Karpas-422 (cell line): Measurements from ENCODE around the gene CYBA. TPM values are rescaled to one million over a fixed set of nuclear protein-coding genes. Genes with fewer than 3 reads are reported as not detected.

Experiments used
- DNase-seq: peaks from one replicate; pipeline ENCODE4 v3.0.0-alpha.2; 2015
- H2AFZ ChIP-seq: fragments of 200-600 bp; sonication (generic); 2 replicates; pipeline ENCODE4 v1.6.1; 2014; ENCODE audit warnings: antibody characterized with exemption, low read length, mixed read lengths
- H3K27ac ChIP-seq: fragments of 200-600 bp; sonication (generic); 2 replicates; pipeline ENCODE4 v1.5.1; 2014; ENCODE audit warnings: mild to moderate bottlenecking, low read length, moderate library complexity
- H3K27me3 ChIP-seq: fragments of 200-600 bp; sonication (generic); 2 replicates; pipeline ENCODE4 v1.6.1; 2014; ENCODE audit warnings: low read length, mixed read lengths
- H3K36me3 ChIP-seq: fragments of 200-600 bp; sonication (generic); 2 replicates; pipeline ENCODE4 v1.6.1; 2014; ENCODE audit warnings: low read length, mixed read lengths; ENCODE audit not compliant: insufficient read depth
- H3K4me1 ChIP-seq: fragments of 200-600 bp; sonication (generic); 2 replicates; pipeline ENCODE4 v1.6.1; 2014; ENCODE audit warnings: mild to moderate bottlenecking, low read length, mixed read lengths
- H3K4me2 ChIP-seq: fragments of 200-600 bp; sonication (generic); 2 replicates; pipeline ENCODE4 v1.6.1; 2014; ENCODE audit warnings: low read length, low read depth, mild to moderate bottlenecking; ENCODE audit not compliant: poor library complexity, severe bottlenecking
- H3K4me3 ChIP-seq: fragments of 200-600 bp; sonication (generic); 2 replicates; pipeline ENCODE4 v1.5.1; 2014; ENCODE audit warnings: mild to moderate bottlenecking, antibody characterized with exemption, low read length, mixed read lengths
- H3K79me2 ChIP-seq: fragments of 200-600 bp; sonication (generic); 2 replicates; pipeline ENCODE4 v1.6.1; 2014; ENCODE audit warnings: mild to moderate bottlenecking, low read length, mixed read lengths
- H3K9ac ChIP-seq: fragments of 200-600 bp; sonication (generic); 2 replicates; pipeline ENCODE4 v1.6.0; 2014; ENCODE audit warnings: low read length
- H3K9me2 ChIP-seq: fragments of 200-600 bp; sonication (generic), shearing (Covaris generic); replicated peaks from 2 replicates; pipeline ENCODE4 v1.6.0; 2014; ENCODE audit warnings: mild to moderate bottlenecking, low read length, moderate library complexity; ENCODE audit not compliant: insufficient read depth
- H3K9me3 ChIP-seq: fragments of 300-700, 200-600 bp; sonication (generic); 2 replicates; pipeline ENCODE4 v1.6.1; 2014; ENCODE audit warnings: low read length, mixed read lengths
- H4K20me1 ChIP-seq: fragments of 200-600 bp; sonication (generic); 2 replicates; pipeline ENCODE4 v1.6.1; 2014; ENCODE audit warnings: mild to moderate bottlenecking, antibody characterized with exemption, low read length, low read depth; ENCODE audit not compliant: insufficient read depth
- total RNA-seq: library from RNA; depleted of rRNA; stranded (reverse); fragments of >200 nt; shearing (Covaris generic); gene quantifications from 2 replicates; pipeline ENCODE4 v1.2.3, GENCODE V29; 2014; ENCODE audit warnings: low replicate concordance

CYBA gene
- total RNA-seq, 1 experiment from 2014 or later, result 395 TPM

GRCh38 chr16:88634994-88635670 lies 15.7 kb downstream of the CYBA start:
- H3K4me1 ChIP-seq, result peaks cover 42% of the 10 kb centered on the region
- H4K20me1 ChIP-seq, result peaks cover 42% of the 10 kb centered on the region
- no peak overlapping the region for H3K27ac ChIP-seq
- H3K4me3 ChIP-seq, result no peak overlapping the region
- H3K9ac ChIP-seq, result no peak overlapping the region
- DNase-seq, result peak; percentile 45
- no peaks in the 10 kb centered on the region for H3K27me3 ChIP-seq
- no peaks in the 10 kb centered on the region; the same call in 1 of the 2 replicates for H3K36me3 ChIP-seq
- H3K9me2 ChIP-seq, result no peaks in the 10 kb centered on the region
- no peaks in the 10 kb centered on the region for H3K9me3 ChIP-seq
- peak overlapping the region; percentile 54 for H3K4me2 ChIP-seq
- H3K79me2 ChIP-seq, result no peaks in the 10 kb centered on the region
- no peak overlapping the region for H2AFZ ChIP-seq

- Histone ChIP-seq H3K36me3 (no peaks in the 10 kb centered on the region; the same call in 1 of the 2 replicates), H4K20me1 (peaks cover 35% of the 10 kb centered on the region), H3K79me2 (no peaks in the 10 kb centered on the region), H3K9ac (peak overlapping the region; percentile 28), H3K27me3 (no peaks in the 10 kb centered on the region), H2AFZ (no peak overlapping the region), H3K4me2 (peak overlapping the region; percentile 54), H3K9me3 (no peaks in the 10 kb centered on the region), H3K4me1 (peaks cover 34% of the 10 kb centered on the region), H3K27ac (no peak overlapping the region), H3K4me3 (peak overlapping the region; percentile 31; the same call in 1 of the 2 replicates), H3K9me2 (no peaks in the 10 kb centered on the region)
- peak; percentile 66 for DNase-seq
Observed at GRCh38 chr16:88634141-88634993, 16.5 kb downstream of the CYBA start.

- Histone ChIP-seq H3K79me2 (no peaks in the 10 kb centered on the region), H3K9me3 (no peaks in the 10 kb centered on the region), H3K9ac (0 out of 2 replicates have a peak overlapping the region, but pooled peaks have one; percentile 19), H3K4me2 (peak overlapping the region; percentile 54), H3K27ac (no peak overlapping the region), H2AFZ (no peak overlapping the region), H3K4me1 (peaks cover 28% of the 10 kb centered on the region), H4K20me1 (peaks cover 30% of the 10 kb centered on the region), H3K4me3 (peak overlapping the region; percentile 31; the same call in 1 of the 2 replicates), H3K36me3 (no peaks in the 10 kb centered on the region; the same call in 1 of the 2 replicates), H3K27me3 (no peaks in the 10 kb centered on the region), H3K9me2 (no peaks in the 10 kb centered on the region)
- peak; percentile 67 for DNase-seq
Observed at GRCh38 chr16:88633684-88634140, 17.1 kb downstream of the CYBA start.

- Histone ChIP-seq H3K27ac (no peak overlapping the region), H3K27me3 (no peaks in the 10 kb centered on the region), H2AFZ (no peak overlapping the region), H3K9me3 (no peaks in the 10 kb centered on the region), H3K36me3 (no peaks in the 10 kb centered on the region; the same call in 1 of the 2 replicates), H3K79me2 (no peaks in the 10 kb centered on the region), H3K4me3 (no peak overlapping the region), H3K9me2 (no peaks in the 10 kb centered on the region), H4K20me1 (peaks cover 25% of the 10 kb centered on the region; the same call in 1 of the 2 replicates), H3K9ac (no peak overlapping the region), H3K4me1 (peaks cover 28% of the 10 kb centered on the region), H3K4me2 (no peak overlapping the region)
- no peak for DNase-seq
Observed at GRCh38 chr16:88632587-88632930, 18.3 kb downstream of the CYBA start.

GRCh38 chr16:88631920-88632586 lies 18.8 kb downstream of the CYBA start:
- DNase-seq, result no peak
- Histone ChIP-seq H3K36me3 (no peaks in the 10 kb centered on the region; the same call in 1 of the 2 replicates), H3K27ac (no peak overlapping the region), H2AFZ (no peak overlapping the region), H3K27me3 (no peaks in the 10 kb centered on the region), H3K79me2 (no peaks in the 10 kb centered on the region), H3K9ac (no peak overlapping the region), H3K4me1 (peaks cover 28% of the 10 kb centered on the region), H3K4me2 (no peak overlapping the region), H4K20me1 (peaks cover 25% of the 10 kb centered on the region; the same call in 1 of the 2 replicates), H3K4me3 (no peak overlapping the region), H3K9me2 (no peaks in the 10 kb centered on the region), H3K9me3 (no peaks in the 10 kb centered on the region)

GRCh38 chr16:88631384-88631783 lies 19.5 kb downstream of the CYBA start:
- Histone ChIP-seq H3K4me3 (no peak overlapping the region), H3K36me3 (no peaks in the 10 kb centered on the region; the same call in 1 of the 2 replicates), H3K9me3 (no peaks in the 10 kb centered on the region), H3K27me3 (no peaks in the 10 kb centered on the region), H3K27ac (no peak overlapping the region), H3K79me2 (no peaks in the 10 kb centered on the region), H4K20me1 (peaks cover 25% of the 10 kb centered on the region; the same call in 1 of the 2 replicates), H3K9ac (no peak overlapping the region), H2AFZ (no peak overlapping the region), H3K4me1 (peaks cover 28% of the 10 kb centered on the region), H3K9me2 (no peaks in the 10 kb centered on the region), H3K4me2 (no peak overlapping the region)
- DNase-seq, result no peak

- Histone ChIP-seq H3K36me3 (no peaks in the 10 kb centered on the region; the same call in 1 of the 2 replicates), H3K9me2 (no peaks in the 10 kb centered on the region), H3K4me3 (no peak overlapping the region), H3K9ac (no peak overlapping the region), H3K9me3 (no peaks in the 10 kb centered on the region), H2AFZ (no peak overlapping the region), H3K4me1 (peaks cover 28% of the 10 kb centered on the region), H3K27ac (no peak overlapping the region), H3K79me2 (no peaks in the 10 kb centered on the region), H3K4me2 (no peak overlapping the region), H3K27me3 (no peaks in the 10 kb centered on the region), H4K20me1 (peaks cover 22% of the 10 kb centered on the region; the same call in 1 of the 2 replicates)
- no peak for DNase-seq
Observed at GRCh38 chr16:88630941-88631340, 19.9 kb downstream of the CYBA start.
